LHCN-M2 (cell line): ENCODE measurements around the gene CAPZA1. TPM values are rescaled to one million over a fixed set of nuclear protein-coding genes. Genes with fewer than 3 reads are reported as not detected.

Experiments used
- DNase-seq: peaks from one replicate; pipeline ENCODE4 v3.0.0-alpha.2; 2012; ENCODE audit warnings: low read depth
- total RNA-seq: library from RNA; depleted of rRNA; stranded (reverse); fragments of >200 nt; gene quantifications from 2 replicates; pipeline ENCODE4 v1.2.3, GENCODE V29; 2014

Gene CAPZA1
- total RNA-seq, 1 experiment from 2014 or later: 346 TPM

DNA sequence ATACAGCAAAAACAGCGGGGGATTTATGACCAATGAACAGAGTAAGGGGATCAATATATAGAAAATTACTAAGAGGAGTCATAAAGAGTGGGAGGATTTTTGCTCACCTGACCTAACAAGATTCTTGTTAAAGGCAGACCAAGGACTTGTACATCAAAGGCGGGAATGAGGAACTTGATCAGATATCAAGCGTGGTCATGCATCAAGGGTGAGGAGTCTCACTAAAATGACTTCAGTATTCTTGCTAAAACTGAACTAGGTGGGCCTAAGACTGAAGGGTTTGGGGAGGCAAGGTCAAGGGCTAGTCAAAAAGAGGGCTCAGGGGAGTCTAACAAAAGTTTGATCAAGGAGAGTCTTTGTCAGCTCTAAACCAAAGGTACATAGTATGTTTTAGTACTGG lies 56.9 kb downstream of the CAPZA1 start:
- DNase-seq: no peak

- DNase-seq: no peak
Measured at GRCh38 chr1:112677501-112677900, 57.9 kb downstream of the CAPZA1 start.

GRCh38 chr1:112678605-112679004 lies 59.0 kb downstream of the CAPZA1 start:
- DNase-seq: no peak

GRCh38 chr1:112685913-112686312 lies 66.3 kb downstream of the CAPZA1 start:
- DNase-seq: no peak

DNA sequence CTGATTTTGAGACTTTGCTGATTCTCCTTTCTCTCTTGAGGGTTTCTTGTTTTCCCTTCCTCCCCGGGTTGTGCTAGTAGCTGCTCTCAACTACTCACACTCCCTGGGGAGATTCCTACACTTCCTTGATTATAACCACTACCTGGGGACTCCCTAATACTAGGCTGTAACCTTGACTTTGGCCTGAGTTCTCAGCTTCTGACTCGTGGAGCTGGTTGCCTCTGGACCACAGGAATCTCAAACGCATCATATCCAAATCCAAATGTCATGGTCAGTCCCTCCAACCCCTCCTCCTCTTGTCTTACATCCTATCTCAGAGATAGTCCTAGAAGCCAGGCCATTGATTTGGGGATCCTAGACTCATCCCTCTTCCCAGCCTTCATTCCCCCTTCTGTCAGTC lies 66.8 kb downstream of the CAPZA1 start:
- no peak for DNase-seq

- no peak for DNase-seq
Measured at GRCh38 chr1:112686835-112687234, 67.2 kb downstream of the CAPZA1 start.

GRCh38 chr1:112687361-112687760 lies 67.7 kb downstream of the CAPZA1 start:
- no peak for DNase-seq

- DNase-seq: no peak
Measured at GRCh38 chr1:112687785-112688496, 68.3 kb downstream of the CAPZA1 start.

- no peak for DNase-seq
Measured at GRCh38 chr1:112688781-112689193, 69.2 kb downstream of the CAPZA1 start.

DNA sequence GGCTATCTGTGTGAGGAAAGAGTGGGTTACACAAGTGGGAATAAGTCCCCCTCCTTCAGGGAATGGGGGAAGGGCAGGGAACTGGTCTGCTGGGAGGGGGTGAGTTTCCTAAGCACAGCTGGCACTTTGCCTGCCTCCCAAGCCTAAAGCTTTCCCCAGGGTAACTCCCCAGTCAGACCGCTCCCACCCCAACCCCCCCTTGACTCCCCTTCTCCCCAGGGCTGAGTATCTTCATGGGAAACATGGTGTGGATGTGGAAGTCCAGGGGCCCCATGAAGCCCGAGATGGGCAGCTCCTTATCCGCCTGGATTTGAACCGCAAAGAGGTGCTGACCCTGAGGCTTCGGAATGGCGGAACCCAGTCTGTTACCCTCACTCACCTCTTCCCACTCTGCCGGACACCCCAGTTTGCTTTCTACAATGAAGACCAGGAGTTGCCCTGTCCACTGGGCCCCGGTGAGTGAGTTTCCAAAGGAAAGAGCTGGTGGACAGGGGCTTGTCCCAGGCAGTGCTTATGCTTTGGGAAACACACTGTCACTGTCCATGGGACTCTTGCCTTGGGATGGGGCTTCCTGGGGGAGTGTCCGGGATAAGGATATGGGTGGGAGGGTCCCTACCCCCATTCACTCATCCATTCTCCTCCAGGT lies 69.7 kb downstream of the CAPZA1 start:
- no peak for DNase-seq

- DNase-seq: no peak
Measured at GRCh38 chr1:112689842-112690237, 70.2 kb downstream of the CAPZA1 start.

- DNase-seq: no peak
Measured at GRCh38 chr1:112692681-112693080, 73.0 kb downstream of the CAPZA1 start.

GRCh38 chr1:112693821-112694220 lies 74.2 kb downstream of the CAPZA1 start:
- no peak for DNase-seq

GRCh38 chr1:112694363-112694929 lies 74.8 kb downstream of the CAPZA1 start:
- no peak for DNase-seq

GRCh38 chr1:112695276-112695675 lies 75.6 kb downstream of the CAPZA1 start:
- DNase-seq: no peak

DNA sequence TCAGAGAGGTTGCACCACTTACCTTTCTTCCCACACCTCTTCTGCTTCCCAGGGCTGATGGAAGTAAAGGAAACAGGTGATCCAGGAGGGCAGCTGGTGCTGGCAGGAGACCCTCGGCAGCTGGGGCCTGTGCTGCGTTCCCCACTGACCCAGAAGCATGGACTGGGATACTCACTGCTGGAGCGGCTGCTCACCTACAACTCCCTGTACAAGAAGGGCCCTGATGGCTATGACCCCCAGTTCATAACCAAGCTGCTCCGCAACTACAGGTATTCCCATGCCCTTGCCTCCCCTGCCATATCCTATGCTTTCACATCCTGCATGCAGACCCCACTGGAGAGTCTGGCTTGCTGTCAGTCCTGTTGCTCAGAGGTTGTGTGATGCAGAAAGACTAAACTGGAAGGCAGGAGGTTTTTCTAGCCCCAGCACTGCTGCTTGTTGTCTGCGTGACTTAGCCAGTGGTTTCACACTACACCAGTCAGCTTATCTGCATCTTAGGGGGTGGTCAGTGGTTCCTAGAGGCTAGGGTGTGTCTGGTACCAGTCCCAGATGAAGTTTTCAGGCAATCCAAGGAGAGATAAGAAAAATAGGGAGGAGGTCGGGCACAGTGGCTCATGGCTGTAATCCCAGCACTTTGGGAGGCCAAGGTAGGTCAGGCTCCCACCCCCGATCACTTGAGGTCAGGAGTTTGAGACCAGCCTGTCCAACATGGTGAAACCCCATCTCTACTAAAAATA lies 77.1 kb downstream of the CAPZA1 start:
- no peak for DNase-seq

DNA sequence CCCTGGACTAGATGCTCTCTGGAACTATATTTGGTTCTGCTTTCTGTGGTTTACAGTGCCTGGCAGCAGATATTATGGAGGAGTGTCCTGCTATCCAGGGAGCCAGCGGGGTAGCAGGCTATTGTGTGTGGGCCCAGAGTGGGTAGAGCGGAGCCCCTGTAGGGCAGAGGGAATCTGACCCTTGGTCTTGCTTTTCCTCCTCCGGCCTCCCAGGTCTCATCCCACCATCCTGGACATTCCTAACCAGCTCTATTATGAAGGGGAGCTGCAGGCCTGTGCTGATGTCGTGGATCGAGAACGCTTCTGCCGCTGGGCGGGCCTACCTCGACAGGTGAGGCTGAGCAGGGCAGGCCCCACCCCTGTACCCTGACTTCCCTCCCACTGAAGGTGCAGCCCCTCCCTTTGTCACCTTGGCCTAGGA lies 78.2 kb downstream of the CAPZA1 start:
- no peak for DNase-seq

- DNase-seq: no peak
Measured at GRCh38 chr1:112698366-112699310, 79.0 kb downstream of the CAPZA1 start.

- no peak for DNase-seq
Measured at GRCh38 chr1:112699425-112700144, 80.0 kb downstream of the CAPZA1 start.
